CD4-positive, alpha-beta T cell treated with Interleukin-1 beta for 1 hour (primary cell): ENCODE results near the gene MRPL43.

Experiments
- DNase-seq, 2 donors: peaks; one replicate each; pipeline ENCODE4 v3.0.0-alpha.2; 2020 to 2022

MRPL43 gene

GRCh38 chr10:101018600-101019439, 31.5 kb upstream of the MRPL43 start:
- peak; percentile 70 to 73 for DNase-seq

DNA sequence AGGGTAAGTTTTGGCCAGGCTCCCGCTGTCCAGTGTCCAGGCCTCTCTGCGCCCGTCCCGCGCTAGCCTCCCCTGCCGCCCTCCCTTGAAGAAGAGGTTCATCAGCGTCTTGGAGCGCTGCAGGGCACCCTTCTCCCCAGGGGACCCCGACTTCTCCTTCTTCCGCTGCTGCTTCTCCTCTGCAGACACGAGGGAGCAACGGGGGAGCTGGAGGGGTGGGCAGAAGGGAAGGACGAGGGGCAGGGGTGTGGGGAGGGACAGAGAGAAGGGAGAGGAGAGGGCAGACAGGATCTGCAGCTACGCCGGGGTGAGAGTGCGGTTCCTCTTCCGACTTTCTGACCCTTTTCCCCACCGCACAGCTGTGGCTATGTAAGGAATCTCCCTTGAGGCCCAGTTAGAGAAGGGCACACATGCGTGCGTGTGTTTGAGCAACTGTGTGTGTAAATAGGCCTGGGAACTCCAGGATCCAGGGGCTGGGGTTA, 30.9 kb upstream of the MRPL43 start:
- peak in 1 of 2 donors; percentile 38 for DNase-seq

DNA sequence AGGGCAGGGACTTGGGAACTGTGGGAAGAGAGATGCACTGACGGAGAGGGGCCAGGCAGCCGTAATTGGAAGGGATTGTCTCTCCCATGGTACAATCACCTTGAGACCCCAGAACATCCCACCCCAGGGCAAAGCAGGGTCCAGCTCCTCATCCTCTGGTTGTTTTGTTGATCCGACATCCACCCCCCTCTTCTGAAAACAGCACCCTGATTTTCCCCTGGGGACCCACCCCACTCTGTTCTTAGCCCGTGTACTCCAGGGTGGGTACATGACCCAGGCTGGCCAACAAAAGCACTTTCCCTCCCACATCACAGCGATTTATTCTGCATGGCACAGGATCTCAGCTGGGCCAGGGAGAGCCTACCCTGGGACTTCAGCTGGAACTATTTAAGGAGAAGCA, 29.5 kb upstream of the MRPL43 start:
- DNase-seq: no peak

DNA sequence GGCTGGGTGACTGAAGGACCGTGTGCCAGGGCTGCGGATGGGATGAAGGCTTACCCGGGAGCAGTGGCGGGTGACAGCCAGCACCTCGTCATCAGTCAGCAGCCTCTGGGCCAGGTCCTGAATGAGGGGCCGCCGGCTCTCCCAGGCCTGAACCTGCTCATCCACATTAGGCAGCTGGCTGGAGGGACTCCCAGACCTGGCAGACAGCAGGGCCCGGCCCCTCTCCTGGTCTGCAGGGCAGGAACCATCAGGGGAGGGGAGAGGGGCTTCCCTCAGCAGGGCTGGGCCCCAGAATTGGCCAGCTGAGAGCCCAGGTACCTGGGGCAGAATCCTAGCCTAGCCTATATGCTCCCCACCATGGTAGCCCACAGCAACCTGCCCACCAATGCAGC, 28.3 kb upstream of the MRPL43 start:
- no peak for DNase-seq

GRCh38 chr10:101014966-101015581, 27.8 kb upstream of the MRPL43 start:
- no peak for DNase-seq

- DNase-seq: peak; percentile 72 to 77
Observed at GRCh38 chr10:101014230-101014884, 27.1 kb upstream of the MRPL43 start.

DNA sequence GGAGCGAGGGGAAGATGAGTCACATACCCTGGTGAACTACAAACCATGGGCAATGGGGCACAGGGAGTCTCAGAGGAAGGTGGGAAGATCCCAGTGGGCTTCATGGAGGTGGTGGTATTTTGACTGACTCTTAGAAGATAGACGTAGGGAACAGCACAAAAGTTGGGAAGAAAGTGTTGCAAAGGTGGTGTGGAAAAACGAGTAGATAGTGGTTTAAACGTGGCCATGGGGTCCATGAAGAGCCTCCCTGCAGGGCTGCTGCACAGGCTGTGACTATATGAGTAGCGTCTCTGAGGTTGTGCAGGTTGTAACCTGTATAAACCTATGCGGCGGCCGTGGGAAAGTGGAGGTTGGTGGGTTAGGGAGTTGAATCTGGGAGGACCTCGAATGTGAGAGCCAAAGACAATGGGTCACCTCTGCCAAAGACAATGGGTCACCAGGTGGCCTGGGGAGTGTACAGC, 26.1 kb upstream of the MRPL43 start:
- DNase-seq: no peak

GRCh38 chr10:101012525-101013364, 25.4 kb upstream of the MRPL43 start:
- peak; percentile 81 to 83 for DNase-seq

- no peak for DNase-seq
Observed at GRCh38 chr10:101011517-101012423, 24.5 kb upstream of the MRPL43 start.

DNA sequence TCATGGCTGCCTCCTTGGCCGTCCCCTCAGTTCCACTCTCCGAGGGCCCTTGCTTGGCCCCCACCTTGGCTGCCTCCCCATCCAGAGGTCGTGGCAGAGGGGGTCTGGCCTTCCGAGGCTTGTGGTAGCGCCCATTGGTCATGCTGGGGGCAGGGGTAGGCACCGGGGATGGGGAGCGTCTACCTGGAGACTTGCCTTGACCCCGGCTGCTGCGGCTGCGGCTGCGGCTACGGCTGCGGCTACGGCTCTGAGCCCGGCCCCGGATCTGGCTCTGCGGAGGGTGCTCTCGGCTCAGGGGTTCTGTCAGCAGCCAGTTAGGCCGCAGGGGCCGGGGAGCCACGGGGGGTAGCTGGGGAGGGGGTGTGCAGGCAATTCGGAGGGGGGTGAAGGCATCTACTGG, 23.0 kb upstream of the MRPL43 start:
- DNase-seq: no peak

DNA sequence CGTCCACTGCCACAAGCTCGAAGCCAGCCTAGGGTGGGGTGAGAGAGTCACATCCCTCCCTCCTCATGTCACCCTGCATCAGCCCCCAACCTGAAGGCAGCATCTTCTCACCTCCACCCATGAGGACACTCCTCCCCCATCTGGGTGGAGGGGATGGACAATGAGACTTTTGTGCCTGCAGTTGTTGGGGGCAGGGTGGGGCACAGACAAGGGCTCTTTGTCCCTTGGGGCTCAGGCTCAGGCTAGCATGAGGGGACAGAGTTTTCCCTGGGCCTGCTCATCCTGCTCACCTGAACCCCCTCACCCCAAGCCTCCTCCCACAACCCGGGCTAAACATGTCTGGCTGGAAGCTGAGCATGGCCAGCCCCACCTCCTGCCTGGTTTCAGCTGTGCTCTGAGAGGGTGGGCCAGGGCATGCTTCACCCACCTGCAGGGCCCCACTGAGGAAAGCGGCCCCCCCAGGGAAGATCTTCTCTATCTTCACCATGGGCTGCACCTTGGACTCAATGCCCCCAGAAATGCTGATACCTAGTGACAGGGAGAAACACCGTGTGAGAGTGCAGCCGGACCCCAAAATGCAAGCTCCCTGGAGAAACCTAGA, 21.6 kb upstream of the MRPL43 start:
- DNase-seq: no peak

- DNase-seq: no peak
Observed at GRCh38 chr10:101007915-101008822, 20.9 kb upstream of the MRPL43 start.

DNA sequence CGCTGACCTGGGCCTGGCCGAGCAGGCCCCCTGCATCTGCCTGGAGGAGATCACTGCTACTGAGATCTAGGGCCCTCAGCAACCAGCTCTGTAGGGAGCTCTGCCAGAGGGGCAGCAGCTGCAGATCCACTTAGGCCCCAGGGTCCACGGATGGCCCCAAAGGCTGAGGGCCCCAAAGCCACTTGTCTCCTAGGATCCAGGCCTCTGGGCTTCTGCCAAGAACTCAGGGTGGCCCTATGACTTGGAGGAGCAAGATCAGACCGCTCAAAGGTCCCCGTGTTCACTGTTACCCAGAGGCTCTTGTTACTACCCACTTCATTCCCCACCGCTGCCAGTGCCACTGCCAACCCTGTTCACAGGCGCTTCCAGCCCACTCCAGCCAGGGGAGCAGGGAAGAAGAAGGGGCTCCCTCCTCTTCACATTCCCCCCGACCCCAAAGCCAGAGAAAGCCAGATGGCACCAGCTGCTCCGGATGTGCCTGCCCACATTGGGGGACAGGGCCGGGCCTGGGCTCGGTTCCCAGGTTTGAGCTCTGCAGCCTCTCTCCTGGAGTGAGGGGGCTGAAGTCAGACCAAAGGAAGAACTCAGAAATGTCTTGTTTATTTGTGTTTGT, 19.9 kb upstream of the MRPL43 start:
- DNase-seq: no peak

DNA sequence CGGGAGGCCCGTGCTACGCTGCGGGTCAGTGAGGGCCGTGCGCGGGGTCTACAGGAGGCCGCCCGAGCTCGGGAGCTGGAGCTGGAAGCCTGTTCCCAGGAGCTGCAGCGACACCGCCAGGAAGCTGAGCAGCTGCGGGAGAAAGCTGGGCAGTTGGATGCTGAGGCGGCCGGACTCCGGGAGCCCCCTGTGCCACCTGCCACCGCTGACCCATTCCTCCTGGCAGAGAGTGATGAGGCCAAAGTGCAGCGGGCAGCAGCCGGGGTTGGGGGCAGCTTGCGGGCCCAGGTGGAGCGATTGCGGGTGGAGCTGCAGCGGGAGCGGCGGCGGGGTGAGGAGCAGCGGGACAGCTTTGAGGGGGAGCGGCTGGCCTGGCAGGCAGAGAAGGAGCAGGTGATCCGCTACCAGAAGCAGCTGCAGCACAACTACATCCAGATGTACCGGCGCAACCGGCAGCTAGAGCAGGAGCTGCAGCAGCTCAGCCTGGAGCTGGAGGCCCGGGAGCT, 19.3 kb upstream of the MRPL43 start:
- no peak for DNase-seq

- DNase-seq: no peak
Observed at GRCh38 chr10:101005869-101006567, 18.7 kb upstream of the MRPL43 start.

- DNase-seq: no peak
Observed at GRCh38 chr10:101005361-101005760, 18.1 kb upstream of the MRPL43 start.

DNA sequence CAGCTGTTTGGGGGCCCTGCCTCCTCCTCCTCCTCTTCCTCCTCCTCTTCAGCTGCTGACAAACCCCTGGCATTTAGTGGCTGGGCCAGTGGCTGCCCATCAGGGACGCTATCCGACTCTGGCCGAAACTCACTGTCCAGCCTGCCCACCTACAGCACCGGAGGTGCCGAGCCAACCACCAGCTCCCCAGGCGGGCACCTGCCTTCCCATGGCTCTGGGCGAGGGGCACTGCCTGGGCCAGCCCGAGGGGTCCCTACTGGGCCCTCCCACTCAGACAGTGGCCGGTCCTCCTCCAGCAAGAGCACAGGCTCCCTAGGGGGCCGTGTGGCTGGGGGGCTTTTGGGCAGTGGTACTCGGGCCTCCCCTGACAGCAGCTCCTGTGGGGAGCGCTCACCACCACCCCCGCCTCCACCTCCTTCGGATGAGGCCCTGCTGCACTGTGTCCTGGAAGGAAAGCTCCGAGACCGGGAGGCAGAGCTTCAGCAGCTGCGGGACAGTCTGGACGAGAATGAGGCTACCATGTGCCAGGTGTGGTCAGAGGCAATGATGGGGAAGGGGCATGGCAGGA, 16.4 kb upstream of the MRPL43 start:
- no peak for DNase-seq

DNA sequence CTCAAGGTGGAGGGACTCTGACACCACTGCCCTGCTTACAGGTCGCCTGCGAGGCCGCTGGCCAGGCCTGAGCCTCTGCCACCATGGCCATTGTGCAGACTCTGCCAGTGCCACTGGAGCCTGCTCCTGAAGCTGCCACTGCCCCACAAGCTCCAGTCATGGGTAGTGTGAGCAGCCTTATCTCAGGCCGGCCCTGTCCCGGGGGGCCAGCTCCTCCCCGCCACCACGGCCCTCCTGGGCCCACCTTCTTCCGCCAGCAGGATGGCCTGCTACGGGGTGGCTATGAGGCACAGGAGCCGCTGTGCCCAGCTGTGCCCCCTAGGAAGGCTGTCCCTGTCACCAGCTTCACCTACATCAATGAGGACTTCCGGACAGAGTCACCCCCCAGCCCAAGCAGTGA, 15.2 kb upstream of the MRPL43 start:
- DNase-seq: no peak
